Ovary (tissue), 9 donors: ENCODE measurements around the gene KRTAP5-11. TPM values are rescaled to one million over a fixed set of nuclear protein-coding genes. Genes with fewer than 3 reads are reported as not detected.
"Not testable (repeated sequence)": the region's sequence is repeated elsewhere in the genome, so short reads cannot be mapped to it uniquely, and the experiment has no call there.

Source experiments
- DNase-seq, 5 donors: peaks; one replicate each; pipeline ENCODE4 v3.0.0-alpha.2; 2019 to 2020
- H3K27ac ChIP-seq, 2 donors: fragments of 200-600 bp; one replicate each; pipeline versions ENCODE4 v1.5.1 to v1.8.0; 2019 to 2022
- H3K27me3 ChIP-seq: fragments of 200-600 bp; one replicate; pipeline ENCODE4 v1.8.0; 2022
- H3K36me3 ChIP-seq: fragments of 200-600 bp; sonication (generic); one replicate; pipeline ENCODE4 v1.5.1; 2019
- H3K4me1 ChIP-seq: one replicate; pipeline ENCODE4 v1.8.1; 2013; ENCODE audit warnings: mild to moderate bottlenecking, moderate library complexity; ENCODE audit not compliant: insufficient read depth
- H3K4me3 ChIP-seq: fragments of 200-600 bp; sonication (generic); one replicate; pipeline ENCODE4 v1.5.1; 2017
- H3K9me3 ChIP-seq, 2 donors: fragments of 200-600 bp in 1 of 2; sonication (generic) in 1 of 2; one replicate each; pipeline versions ENCODE4 v1.5.1 to v1.8.1; 2013 to 2019; ENCODE audit warnings: mild to moderate bottlenecking in 1 of 2, moderate library complexity in 1 of 2
- CTCF ChIP-seq, 3 donors: fragments of 450-650 bp in 2 of 3; fragments of 200-600 bp in 1 of 3; IDR thresholded peaks; one replicate each; pipeline versions ENCODE4 v1.5.1 to v1.8.0; 2016 to 2022; ENCODE audit warnings: antibody characterized with exemption in 3 of 3, mild to moderate bottlenecking in 1 of 3
- EP300 ChIP-seq: sonication (generic); formaldehyde crosslinking; IDR thresholded peaks from one replicate; pipeline ENCODE4 v1.6.1; 2017; ENCODE audit warnings: antibody characterized with exemption
- POLR2A ChIP-seq: fragments of 450-650 bp; IDR thresholded peaks from one replicate; pipeline ENCODE4 v1.6.1; 2017; ENCODE audit warnings: antibody characterized with exemption, mild to moderate bottlenecking, moderate library complexity
- WGBS, 3 donors: extraction: QIAGEN DNeasy Blood & Tissue Kit in 1 of 3; methylation state at CpG; one replicate each; pipeline versions ENCODE4 v1.1.5 to v1.1.7; 2013 to 2017; 5-methylcytosine and 5-hydroxymethylcytosine counted together
- intact Hi-C, 4 donors: fragments of 100-400 bp; cut with DNase I; formaldehyde crosslinking; loops; one replicate each; pipeline versions ENCODE4 v1.11.0 to v1.15.1; 2022 to 2023
- polyA plus RNA-seq, 2 donors: library from polyadenylated mRNA; stranded (reverse); fragments of 200-250 nt in 1 of 2; fragments of 350-450 nt in 1 of 2; fragmentation: Illumina TruSeq in 1 of 2; extraction: RNeasy Lipid Tissue Mini Kit (QIAGEN cat#74804) in 1 of 2; gene quantifications; one replicate each; pipeline ENCODE4 v1.2.3, GENCODE V29; 2013 to 2014
- total RNA-seq, 7 donors: library from RNA; depleted of rRNA in 2 of 7; stranded (reverse); fragments of >200 nt in 2 of 7; fragmentation: NEBNext Ultra II Directional in 3 of 7; extraction: Animal tissue kit (Norgen Biotek cat#: 25700) in 3 of 7; gene quantifications; one replicate each; pipeline versions ENCODE4 v1.1.0 to v1.2.4, GENCODE V29; 2016 to 2023
- donor health status: DM: no; HTN: no; CAD: no; lungs with moderate emphysema.
- donor health status: DM: no; HTN: no; CAD: no.
- donor health status: Bipolar disorder and iron deficiency.
- donor health status: DM: yes; HTN: yes; CAD: no.
- donor health status: DM: no; HTN: no; CAD: no.
- donor health status: DM: yes; HTN: yes; CAD: no.

The KRTAP5-11 gene
- total and polyA plus RNA-seq, 9 donors, result not detected

DNA sequence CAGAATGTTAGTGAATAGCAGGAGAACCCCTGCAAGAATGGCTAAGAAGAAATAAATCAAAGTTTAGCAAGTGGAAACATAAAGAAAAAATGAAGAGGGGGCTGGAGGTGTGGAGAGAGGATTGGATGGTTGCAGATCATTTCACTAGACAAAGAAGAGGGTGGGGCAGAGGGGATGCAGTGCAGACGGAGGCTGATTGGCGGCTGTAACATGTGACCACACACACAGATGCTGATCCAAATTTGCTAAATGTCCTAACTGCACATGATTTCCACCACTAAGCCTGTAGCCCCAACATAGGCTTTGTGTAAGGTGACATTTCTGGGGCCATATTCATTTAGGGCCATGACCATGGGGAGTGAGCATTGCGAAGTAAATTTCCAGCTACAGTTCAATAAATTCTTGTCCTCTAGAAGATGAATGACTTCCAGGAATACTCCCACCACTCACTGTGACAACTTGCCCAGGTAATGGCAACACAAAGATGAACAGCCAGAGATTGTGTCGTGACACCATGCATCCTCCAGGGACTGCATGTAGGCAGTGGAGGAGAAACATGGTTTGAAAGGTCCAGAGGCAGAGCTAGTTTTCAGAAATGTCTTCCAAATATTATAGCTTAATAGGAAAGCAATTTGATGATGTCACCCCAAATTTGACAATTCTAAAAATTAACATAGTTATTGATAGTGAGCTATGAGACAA, 6.8 kb downstream of the KRTAP5-11 start:
- H3K36me3 ChIP-seq, result no peaks in the 10 kb centered on the region
- intact Hi-C loops, result no loop called here
- WGBS, 3 donors, result 67 to 80% (median 78%) methylated on average over 4 of the region's 4 CpGs
- no peak for TF ChIP-seq CTCF (IDR thresholded peaks at IDR 0.05)
- TF ChIP-seq POLR2A, result no peak
- TF ChIP-seq EP300, result no peak
- no peaks in the 10 kb centered on the region for H3K27me3 ChIP-seq
- no peaks in the 10 kb centered on the region for H3K9me3 ChIP-seq
- H3K4me1 ChIP-seq, result no peaks in the 10 kb centered on the region
- H3K27ac ChIP-seq, result no peak overlapping the region
- no peak for DNase-seq
- H3K4me3 ChIP-seq, result no peak overlapping the region

DNA sequence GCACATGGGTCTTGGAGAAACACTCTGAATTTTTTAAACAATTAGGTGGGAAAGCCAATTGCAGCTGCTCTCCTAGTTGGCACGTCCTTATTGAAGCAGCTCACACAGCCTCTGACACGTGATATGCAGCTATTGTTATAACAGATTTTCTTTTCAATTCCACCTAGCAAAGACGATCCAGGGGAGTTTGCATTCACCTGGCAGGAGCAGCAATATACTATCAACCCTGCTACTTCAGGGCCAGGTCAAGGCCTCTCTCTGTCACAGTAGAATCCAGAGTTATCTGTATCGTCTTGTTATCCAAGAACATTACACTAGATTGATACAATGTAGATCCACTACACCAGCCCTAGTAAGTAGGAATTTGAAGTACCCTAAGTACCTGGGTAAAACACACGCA, 8.3 kb downstream of the KRTAP5-11 start:
- TF ChIP-seq EP300, result no peak
- TF ChIP-seq CTCF (IDR thresholded peaks at IDR 0.05), result no peak
- no peak for TF ChIP-seq POLR2A
- no peaks in the 10 kb centered on the region for H3K9me3 ChIP-seq
- no peak overlapping the region for H3K4me3 ChIP-seq
- H3K36me3 ChIP-seq, result no peaks in the 10 kb centered on the region
- H3K27ac ChIP-seq, result no peak overlapping the region
- intact Hi-C loops, result no loop called here
- no peaks in the 10 kb centered on the region for H3K27me3 ChIP-seq
- DNase-seq, result no peak
- whole genome bisulfite sequencing, 3 donors, result 43 to 64% (median 55%) methylated on average over 5 of the region's 5 CpGs
- no peaks in the 10 kb centered on the region for H3K4me1 ChIP-seq

- no peak overlapping the region for H3K4me3 ChIP-seq
Observed at GRCh38 chr11:71572811-71573210, 9.9 kb downstream of the KRTAP5-11 start.

GRCh38 chr11:71571101-71571850, 11.4 kb downstream of the KRTAP5-11 start:
- DNase-seq, intact Hi-C loops, H3K27ac ChIP-seq, H3K36me3 ChIP-seq, H3K4me1 ChIP-seq, H3K9me3 ChIP-seq, H3K4me3 ChIP-seq, H3K27me3 ChIP-seq: not testable (repeated sequence)
- WGBS, 3 donors, result 80 to 83% (median 81%) methylated on average over 36 to 38 of the region's 39 CpGs

More at GRCh38 chr11:71572811-71573210, 9.9 kb downstream of the KRTAP5-11 start:
- TF ChIP-seq POLR2A (no peak), EP300 (no peak), CTCF (IDR thresholded peaks at IDR 0.05) (no peak)
- Histone ChIP-seq H3K9me3 (no peaks in the 10 kb centered on the region), H3K4me1 (no peaks in the 10 kb centered on the region), H3K27ac (no peak overlapping the region), H3K27me3 (no peaks in the 10 kb centered on the region), H3K36me3 (no peaks in the 10 kb centered on the region)
- no peak for DNase-seq
- 84 to 90% (median 85%) methylated on average over 11 of the region's 11 CpGs for WGBS, 3 donors
- intact Hi-C loops, result no loop called here
